NCI-H1048 (cell line): ENCODE results near the gene MARS2.
A peak's percentile ranks its signal among the peaks of the same experiment; 100 is the strongest.
"Not testable (repeated sequence)": the region's sequence is repeated elsewhere in the genome, so short reads cannot be mapped to it uniquely, and the experiment has no call there.

Experiments
- DNase-seq: peaks from one replicate; lab custom pipeline; 2025; lab: John Stamatoyannopoulos, UW

MARS2 gene

GRCh38 chr2:197705121-197705911 lies at the start of gene MARS2:
TSS of gene MARS2 (plus strand) at chr2:197705369. CDS start at chr2:197705406, 37 bp downstream.
- DNase-seq = peak; percentile 88

GRCh38 chr2:197657562-197657961 lies 47.6 kb upstream of the MARS2 start:
- DNase-seq = no peak

- DNase-seq = no peak
Observed at GRCh38 chr2:197661626-197662025, 43.5 kb upstream of the MARS2 start.

GRCh38 chr2:197666277-197666676 lies 38.9 kb upstream of the MARS2 start:
- no peak for DNase-seq

- DNase-seq = no peak
Observed at GRCh38 chr2:197668296-197668695, 36.9 kb upstream of the MARS2 start.

- DNase-seq = no peak
Observed at GRCh38 chr2:197669077-197669476, 36.1 kb upstream of the MARS2 start.

- DNase-seq = no peak
Observed at GRCh38 chr2:197672371-197672893, 32.7 kb upstream of the MARS2 start.

- no peak for DNase-seq
Observed at GRCh38 chr2:197673106-197673505, 32.1 kb upstream of the MARS2 start.

GRCh38 chr2:197673606-197674005 lies 31.6 kb upstream of the MARS2 start:
- DNase-seq = no peak

GRCh38 chr2:197674060-197674459 lies 31.1 kb upstream of the MARS2 start:
- no peak for DNase-seq

GRCh38 chr2:197674591-197674990 lies 30.6 kb upstream of the MARS2 start:
- no peak for DNase-seq

- no peak for DNase-seq
Observed at GRCh38 chr2:197675246-197675645, 29.9 kb upstream of the MARS2 start, which contains the start of gene RFTN2. TSS of gene RFTN2 (minus strand) at chr2:197675587. CDS start at chr2:197675458, 129 bp downstream.

- DNase-seq = no peak
Observed at GRCh38 chr2:197675711-197676188, 29.4 kb upstream of the MARS2 start.

- no peak for DNase-seq
Observed at GRCh38 chr2:197677056-197677455, 28.1 kb upstream of the MARS2 start.

GRCh38 chr2:197677483-197677882 lies 27.7 kb upstream of the MARS2 start:
- DNase-seq = no peak

GRCh38 chr2:197695206-197695605 lies 10.0 kb upstream of the MARS2 start:
- DNase-seq = not testable (repeated sequence)

- DNase-seq = not testable (repeated sequence)
Observed at GRCh38 chr2:197695971-197696370, 9.2 kb upstream of the MARS2 start.

- DNase-seq = not testable (repeated sequence)
Observed at GRCh38 chr2:197696571-197696970, 8.6 kb upstream of the MARS2 start.

GRCh38 chr2:197699724-197700123 lies 5.4 kb upstream of the MARS2 start:
- not testable (repeated sequence) for DNase-seq

GRCh38 chr2:197700960-197701359 lies 4.2 kb upstream of the MARS2 start:
- DNase-seq = no peak

- DNase-seq = no peak
Observed at GRCh38 chr2:197704434-197705120, 592 bp upstream of the MARS2 start.

GRCh38 chr2:197705912-197706838 lies 1.0 kb downstream of the MARS2 start:
- no peak for DNase-seq
